Measurements from ENCODE around the gene CYP4F3.
A peak's percentile ranks its signal among the peaks of the same experiment; 100 is the strongest.
"Not testable (repeated sequence)": the region's sequence is repeated elsewhere in the genome, so short reads cannot be mapped to it uniquely, and the experiment has no call there.

Gene CYP4F3, protein sequence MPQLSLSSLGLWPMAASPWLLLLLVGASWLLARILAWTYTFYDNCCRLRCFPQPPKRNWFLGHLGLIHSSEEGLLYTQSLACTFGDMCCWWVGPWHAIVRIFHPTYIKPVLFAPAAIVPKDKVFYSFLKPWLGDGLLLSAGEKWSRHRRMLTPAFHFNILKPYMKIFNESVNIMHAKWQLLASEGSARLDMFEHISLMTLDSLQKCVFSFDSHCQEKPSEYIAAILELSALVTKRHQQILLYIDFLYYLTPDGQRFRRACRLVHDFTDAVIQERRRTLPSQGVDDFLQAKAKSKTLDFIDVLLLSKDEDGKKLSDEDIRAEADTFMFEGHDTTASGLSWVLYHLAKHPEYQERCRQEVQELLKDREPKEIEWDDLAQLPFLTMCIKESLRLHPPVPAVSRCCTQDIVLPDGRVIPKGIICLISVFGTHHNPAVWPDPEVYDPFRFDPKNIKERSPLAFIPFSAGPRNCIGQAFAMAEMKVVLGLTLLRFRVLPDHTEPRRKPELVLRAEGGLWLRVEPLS

DNA sequence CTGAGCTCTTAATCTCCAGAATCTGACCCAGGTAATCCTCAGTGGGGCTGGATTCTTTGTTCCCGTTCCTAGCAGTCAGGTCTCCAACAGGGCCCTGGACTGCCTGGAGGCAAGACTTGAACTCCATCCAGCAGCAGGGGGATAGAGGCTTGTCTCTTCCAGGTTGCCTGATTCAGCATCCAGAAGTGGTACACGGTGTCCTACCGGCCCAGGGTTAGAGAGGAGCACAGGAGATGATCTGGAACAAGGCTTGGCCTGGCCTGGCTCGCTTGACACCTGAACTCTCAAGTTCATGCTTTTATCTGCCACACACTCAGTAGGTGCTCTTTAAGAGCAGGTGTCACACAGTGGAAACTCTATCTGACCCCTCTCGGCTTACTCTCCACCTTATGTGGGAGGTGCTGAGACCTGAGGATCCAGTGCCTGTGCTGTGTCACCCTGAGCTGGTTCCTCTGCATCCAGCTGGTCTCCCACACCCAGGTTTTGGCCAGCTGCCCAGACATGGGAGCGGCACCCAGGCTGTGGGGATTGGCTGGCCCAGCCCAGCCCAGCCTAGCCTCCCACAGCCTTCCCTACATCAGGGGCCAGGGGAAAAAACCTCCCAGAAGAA is at the start of gene CYP4F3:
TSS of gene CYP4F3 (plus strand) at position 604 of the 610 bp plus-strand sequence. CDS start 519 bp downstream, outside the sequence.
- peak; percentile 68 to 87 (median 69) for DNase-seq

DNA sequence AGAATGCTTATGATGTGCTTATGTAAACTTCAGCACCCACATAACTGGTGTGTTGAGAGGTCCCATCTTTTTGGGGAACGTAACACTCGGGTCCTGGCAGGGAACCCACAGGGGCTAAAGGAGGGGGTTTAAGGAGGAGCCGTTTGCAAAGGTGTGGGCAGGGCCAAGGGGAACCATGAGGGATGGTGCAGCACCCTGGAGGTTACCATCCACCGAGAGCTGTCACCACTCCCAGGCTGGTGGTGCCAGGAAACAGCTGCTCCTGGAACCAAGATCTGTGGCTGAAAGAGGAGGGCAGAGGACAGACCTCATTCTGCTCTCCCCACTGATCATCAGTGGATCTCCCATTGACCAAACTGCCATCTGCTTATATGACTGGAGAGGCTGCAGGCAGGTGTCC is 48.9 kb upstream of the CYP4F3 start:
- DNase-seq: no peak

DNA sequence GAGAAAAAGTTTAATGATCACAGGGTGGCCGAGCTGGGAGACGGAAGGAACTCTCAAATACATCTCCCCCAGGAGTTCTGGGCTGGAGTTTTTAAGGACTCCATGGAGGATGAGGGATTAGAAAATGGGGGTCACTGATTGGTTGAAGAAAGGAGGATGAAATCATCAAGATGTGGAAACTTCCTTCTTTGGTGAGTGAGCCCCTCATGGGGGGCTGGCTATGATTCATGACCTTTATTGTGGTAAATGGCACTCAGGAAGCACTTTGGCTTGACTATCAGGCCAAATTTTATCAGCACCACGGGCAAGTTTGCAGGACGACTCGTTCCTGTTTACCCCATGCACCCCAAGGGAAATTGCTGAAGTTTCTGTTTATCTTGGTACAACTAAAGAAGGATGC is 48.2 kb upstream of the CYP4F3 start:
- DNase-seq: peak in 2 of 3 donors; percentile 28 to 39

DNA sequence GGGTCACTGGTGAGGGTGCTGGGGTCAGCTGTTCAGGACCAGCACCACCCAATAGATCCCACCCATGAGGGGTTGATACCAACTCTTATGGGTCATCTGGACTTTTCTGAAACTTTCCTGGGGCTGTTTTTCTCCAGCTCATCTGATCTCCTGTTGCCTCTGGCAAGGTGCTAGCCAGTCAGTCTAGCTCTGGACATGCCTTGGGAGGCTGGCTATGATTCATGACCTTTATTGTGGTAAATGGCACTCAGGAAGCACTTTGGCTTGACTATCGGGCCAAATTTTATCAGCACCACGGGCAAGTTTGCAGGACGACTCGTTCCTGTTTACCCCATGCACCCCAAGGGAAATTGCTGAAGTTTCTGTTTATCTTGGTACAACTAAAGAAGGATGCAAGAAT is 46.9 kb upstream of the CYP4F3 start:
- DNase-seq: not testable (repeated sequence)

DNA sequence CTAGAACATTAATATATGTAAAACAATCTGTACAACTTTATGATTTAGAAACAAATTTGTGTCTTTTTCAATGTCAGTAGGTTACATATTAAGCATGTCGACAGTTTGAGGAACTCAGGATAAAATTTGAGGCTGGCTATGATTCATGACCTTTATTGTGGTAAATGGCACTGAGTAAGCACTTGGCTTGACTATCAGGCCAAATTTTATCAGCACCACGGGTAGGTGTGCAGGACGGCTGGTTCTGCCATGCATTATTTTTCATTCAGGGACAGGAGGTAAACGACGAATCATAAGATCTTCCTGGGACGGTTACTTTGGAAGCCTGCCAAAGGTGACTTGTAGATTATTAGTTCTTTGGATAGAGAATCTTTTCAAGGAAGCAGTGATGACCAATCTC is 45.6 kb upstream of the CYP4F3 start:
- peak; percentile 41 to 77 (median 73) for DNase-seq

DNA sequence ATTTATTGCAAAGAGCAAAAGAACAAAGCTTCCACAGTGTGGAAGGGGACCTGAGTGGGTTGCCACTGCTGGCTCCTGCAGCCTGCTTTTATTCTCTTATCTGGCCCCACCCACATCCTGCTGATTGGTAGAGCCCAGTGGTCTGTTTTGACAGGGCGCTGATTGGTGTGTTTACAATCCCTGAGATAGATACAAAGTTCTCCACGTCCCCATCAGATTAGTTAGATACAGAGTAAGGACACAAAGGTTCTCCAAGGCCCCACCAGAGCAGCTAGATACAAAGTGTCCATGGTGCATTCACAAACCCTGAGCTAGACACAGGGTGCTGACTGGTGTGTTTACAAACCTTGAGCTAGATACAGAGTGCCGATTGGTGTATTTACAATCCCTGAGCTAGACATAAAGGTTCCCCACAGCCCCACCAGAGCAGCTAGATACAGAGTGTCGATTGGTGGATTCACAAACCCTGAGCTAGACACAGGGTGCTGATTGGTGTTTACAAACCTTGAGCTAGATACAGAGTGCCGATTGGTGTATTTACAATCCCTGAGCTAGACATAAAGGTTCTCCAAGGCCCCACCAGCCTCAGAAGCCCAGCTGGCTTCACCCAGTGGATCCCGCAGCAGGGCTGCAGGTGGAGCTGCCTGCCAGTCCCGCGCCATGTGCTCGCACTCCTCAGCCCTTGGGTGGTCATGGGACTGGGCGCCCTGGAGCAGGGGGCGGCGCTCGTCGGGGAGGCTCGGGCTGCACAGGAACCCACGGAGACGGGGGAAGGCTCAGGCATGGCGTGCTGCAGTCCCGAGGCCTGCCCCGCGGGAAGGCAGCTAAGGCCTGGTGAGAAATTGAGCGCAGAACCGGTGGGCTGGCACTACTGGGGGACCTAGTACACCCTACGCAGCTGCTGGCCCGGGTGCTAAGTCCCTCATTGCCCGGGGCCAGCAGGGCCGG is 32.4 kb upstream of the CYP4F3 start:
- DNase-seq: not testable (repeated sequence)

DNA sequence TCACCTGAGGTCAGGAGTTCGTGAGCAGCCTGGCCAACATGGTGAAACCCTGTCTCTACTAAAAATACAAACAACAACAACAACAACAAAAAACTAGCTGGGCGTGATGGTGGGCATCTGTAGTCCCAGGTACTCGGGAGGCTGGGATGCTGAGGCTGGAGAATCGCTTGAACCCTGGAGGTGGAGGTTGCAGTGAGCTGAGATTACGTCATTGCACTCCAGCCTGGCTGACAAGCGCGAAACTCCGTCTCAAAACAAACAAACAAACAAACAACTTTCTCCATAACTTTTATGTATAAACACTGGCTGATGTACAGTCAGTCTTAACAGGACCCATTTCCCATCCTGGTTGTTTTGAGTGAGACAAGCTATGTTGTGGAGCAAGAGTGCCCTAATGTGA is 31.4 kb upstream of the CYP4F3 start:
- DNase-seq: no peak

DNA sequence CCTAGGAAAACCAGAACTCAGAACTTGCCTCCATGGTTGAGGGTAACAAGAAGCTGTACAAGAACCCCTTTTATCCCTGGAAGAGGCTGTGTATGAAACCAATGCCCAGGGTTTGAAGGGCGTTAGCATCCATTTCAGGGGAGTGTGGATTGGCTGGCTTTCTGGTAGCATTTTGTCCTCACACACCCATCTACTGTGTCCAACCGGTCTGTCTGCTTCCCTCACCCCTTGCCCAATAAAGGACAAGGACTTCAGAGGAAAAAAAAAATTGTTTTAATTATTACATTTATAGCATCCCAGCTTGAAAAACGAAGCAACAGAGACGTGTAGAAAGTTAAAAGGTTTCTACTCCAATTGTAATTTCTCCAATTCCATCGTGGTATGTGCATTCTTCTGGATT is 28.4 kb upstream of the CYP4F3 start:
- DNase-seq: no peak

DNA sequence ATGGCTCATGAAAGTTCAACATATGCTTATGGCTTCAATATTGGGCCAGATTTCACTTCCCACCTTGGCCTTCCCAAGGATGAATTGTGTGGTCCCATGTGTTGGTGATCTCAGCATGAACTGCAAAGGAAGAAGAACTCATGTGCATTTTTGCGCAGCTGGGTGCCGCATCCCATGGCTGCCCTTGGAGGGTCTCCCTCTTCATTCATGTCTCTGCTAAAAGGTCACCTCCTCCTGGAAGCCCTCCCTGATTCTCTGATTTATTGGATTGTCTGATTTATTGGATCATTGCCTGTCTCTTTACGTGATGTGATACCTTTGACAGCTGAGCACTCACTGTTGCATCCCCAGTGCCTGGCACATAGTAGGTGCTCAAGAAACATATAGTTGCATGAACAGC is 27.4 kb upstream of the CYP4F3 start:
- DNase-seq: no peak

DNA sequence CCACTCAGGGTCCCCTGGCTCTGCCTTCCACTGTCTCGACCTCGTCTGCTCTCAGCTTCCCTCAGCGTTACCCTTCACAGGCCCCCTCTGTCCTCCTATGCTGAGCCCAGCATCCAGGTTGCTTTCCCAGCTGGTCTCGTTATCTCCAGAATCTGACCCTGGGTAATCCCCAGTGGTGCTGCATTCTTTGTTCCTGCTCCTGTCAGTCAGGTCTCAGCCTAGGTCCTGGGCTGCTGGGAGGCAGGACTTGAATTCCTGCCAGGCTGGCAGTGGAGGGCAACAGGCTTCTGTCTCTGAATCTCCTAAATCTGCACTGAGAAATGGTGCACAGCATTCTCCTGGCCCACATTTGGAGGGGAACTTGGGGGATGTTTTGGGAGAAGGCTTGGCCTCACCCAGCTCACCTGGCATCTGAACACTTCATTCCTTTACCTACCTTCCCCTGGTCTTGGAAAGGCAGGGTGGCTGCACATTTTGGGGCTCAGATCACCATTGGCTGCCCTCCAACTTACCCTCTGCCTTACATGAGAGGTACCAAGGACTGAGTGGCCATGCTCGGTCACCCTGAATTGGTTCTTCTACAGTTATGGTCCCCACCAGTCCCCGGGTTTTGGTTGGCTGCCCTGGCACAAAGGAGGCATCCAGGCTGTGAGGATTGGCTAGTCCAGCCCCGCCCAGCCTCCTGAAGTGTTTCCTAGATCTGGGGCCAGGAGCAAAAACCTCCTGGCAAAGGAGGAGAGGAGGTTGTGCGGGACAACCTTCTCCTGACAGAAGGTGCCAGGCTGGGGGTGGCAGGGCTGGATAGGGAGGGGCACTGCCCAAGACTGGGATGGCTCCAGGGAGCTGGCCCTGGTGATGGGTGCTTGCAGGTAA is 26.0 kb upstream of the CYP4F3 start, which contains the start of gene CYP4F8:
TSS of gene CYP4F8 (plus strand) at position 712 of the 873 bp plus-strand sequence. CDS start 399 bp downstream, outside the sequence.
- no peak for DNase-seq

DNA sequence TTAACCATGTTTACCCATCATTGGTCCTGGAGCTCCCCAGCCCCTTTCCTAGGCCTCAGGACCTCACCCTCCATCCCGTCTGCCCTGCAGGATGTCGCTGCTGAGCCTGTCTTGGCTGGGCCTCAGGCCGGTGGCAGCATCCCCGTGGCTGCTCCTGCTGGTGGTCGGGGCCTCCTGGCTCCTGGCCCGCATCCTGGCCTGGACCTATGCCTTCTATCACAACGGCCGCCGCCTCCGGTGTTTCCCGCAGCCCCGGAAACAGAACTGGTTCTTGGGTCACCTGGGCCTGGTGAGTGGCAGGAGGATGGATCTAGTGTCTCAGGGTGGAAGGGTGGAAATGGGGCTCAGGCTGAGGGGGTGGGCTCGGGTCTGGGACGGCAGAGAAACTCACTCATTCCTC is 25.2 kb upstream of the CYP4F3 start:
- DNase-seq: no peak

DNA sequence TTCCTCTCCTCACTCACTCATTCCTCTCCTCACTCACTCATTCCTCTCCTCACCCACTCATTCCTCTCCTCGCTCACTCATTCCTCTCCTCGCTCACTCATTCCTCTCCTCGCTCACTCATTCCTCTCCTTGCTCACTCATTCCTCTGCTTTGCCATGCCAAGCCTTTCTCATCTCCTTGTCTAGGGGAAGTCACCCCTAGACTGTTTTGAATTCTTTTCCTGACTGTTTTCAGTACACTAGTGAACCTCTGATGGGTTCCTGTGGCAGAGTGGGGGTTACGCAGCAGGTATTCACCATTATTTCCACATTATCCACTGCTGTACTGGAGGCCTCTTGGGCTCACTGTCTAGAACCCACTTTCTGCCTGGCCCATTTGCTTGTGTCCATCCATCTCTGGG is 24.5 kb upstream of the CYP4F3 start:
- no peak for DNase-seq

DNA sequence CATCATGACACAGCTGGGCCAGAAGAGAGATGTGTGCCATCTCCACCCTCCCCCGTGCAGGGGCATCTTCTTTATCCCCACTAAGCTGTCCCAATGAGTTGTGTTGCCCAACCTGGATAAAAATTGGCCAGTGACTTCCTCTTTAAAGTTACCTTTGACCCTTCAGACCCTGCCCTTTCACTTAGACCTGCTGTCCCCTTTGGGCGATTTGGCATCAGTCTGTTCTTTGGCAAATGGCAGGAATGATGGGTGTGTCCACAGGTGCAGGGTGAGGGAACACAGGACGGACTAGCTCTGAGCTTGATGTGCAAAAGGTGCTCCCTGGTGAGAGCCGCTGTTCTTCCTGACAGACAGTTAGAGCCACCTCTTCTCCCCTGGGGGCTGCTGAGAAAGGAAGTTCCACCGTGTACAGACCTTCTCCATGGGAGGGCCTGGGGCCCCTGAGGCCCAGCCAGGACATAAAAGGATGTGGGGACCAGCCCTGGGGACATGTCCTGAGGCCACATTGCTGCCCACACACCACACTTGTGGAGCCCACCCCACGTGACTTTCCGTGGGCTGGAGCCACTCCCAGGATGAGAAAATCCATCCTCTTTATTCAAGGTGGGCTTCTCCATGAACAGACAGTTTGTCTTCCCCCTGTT is 23.9 kb upstream of the CYP4F3 start:
- no peak for DNase-seq

DNA sequence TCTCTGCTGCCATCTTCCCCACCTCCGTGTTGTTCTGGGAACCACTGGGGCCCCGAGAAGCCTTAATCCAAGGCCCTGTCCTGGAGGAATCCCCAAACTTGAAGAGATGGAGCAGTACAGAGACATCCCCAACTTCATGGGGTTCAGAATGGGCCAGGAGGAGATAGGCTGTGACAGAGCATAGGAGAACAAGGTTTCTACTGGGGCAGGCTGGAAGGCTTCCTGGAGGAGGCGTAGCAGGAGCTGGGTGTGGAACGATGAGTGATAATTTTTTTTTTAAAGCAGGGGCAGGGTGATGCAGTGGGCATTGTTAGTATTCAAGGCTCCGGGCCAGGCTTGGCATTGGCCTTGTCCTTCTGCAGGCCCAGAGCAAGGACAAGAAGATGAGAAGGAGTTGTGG is 22.4 kb upstream of the CYP4F3 start:
- no peak for DNase-seq

DNA sequence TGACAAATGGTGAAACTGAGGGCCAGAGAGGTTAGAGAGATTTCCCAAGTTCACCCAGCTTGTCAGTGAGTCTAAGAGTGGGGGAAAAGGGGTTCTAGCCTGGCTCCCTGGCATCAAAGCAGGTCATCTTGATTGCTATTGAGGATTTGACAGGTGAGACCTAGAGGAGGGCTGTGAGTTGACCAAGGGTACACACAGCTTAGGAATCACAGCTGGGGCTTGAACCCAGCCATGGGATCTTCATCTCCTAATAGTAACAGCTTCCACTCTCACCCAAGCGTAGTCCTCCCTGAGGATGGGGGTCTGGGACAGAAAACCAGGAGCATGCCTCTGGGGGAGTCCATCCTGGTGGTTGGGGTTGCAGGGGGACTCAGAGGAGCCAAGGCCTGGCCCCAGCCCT is 18.9 kb upstream of the CYP4F3 start:
- DNase-seq: no peak

DNA sequence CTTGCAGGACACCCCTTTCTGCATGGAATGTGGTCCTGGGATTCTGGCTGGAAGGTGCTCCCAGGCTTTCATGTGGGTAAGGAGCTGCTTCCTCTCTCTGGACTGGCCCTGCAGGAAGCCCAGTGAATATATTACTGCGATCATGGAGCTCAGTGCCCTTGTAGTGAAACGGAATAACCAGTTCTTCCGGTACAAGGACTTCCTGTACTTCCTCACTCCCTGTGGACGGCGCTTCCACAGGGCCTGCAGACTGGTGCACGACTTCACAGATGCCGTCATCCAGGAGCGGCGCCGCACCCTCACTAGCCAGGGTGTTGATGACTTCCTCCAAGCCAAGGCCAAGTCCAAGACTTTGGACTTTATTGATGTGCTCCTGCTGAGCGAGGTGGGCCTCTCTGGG is 17.7 kb upstream of the CYP4F3 start:
- DNase-seq: no peak

DNA sequence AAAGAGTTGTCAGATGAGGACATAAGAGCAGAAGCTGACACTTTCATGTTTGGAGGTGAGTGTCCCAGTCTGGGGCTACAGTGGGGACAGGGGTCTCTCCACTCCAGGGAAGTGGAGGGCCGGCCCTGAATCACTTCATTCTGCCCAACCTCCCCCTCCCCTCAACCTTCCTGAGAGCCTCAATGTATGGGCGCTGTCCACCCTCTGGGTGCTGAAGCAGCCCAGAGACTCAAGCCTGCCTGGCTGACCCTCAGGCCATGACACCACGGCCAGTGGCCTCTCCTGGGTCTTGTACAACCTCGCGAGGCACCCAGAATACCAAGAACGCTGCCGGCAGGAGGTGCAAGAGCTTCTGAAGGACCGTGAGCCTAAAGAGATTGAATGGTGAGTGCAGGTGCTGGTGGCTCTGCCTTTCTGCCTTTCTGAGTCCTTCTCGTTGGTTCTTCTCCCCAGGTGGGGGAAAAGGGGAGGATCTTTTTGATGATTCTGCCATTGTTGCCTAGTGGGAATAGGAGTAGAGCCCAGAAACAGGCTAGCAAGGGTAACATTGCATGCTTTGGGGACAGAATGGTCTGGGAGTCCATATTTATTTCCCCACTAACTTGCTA is 16.9 kb upstream of the CYP4F3 start:
- DNase-seq: peak in 2 of 3 donors; percentile 29 to 40

DNA sequence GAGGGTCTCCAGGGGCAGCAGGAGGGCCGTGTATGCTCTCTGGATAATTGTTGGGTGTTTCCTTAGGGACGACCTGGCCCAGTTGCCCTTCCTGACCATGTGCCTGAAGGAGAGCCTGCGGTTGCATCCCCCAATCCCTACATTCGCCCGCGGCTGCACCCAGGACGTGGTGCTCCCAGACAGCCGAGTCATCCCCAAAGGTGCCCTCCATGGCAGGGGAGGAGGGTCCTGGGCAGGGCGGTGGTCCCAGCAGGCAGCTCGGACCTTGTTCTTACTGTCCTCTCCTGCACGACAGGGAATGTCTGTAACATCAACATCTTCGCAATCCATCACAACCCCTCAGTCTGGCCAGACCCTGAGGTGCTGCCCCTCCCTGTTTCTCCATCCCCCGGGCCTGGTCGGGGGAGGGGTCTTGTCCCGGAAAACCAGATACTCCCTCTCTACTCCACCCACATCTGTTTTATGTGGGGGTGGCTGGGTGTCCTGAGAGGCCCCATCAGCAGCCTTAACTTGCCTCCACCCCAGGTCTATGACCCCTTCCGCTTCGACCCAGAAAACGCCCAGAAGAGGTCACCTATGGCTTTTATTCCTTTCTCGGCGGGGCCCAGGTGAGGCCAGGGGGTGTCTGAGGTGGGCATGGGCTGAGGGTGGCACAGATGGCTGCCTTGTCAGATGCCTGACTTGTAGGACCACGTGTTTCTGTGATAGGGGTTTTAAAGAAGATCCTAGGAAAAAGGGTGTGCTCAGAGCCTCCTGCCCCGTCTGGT is 12.3 kb upstream of the CYP4F3 start:
- no peak for DNase-seq

DNA sequence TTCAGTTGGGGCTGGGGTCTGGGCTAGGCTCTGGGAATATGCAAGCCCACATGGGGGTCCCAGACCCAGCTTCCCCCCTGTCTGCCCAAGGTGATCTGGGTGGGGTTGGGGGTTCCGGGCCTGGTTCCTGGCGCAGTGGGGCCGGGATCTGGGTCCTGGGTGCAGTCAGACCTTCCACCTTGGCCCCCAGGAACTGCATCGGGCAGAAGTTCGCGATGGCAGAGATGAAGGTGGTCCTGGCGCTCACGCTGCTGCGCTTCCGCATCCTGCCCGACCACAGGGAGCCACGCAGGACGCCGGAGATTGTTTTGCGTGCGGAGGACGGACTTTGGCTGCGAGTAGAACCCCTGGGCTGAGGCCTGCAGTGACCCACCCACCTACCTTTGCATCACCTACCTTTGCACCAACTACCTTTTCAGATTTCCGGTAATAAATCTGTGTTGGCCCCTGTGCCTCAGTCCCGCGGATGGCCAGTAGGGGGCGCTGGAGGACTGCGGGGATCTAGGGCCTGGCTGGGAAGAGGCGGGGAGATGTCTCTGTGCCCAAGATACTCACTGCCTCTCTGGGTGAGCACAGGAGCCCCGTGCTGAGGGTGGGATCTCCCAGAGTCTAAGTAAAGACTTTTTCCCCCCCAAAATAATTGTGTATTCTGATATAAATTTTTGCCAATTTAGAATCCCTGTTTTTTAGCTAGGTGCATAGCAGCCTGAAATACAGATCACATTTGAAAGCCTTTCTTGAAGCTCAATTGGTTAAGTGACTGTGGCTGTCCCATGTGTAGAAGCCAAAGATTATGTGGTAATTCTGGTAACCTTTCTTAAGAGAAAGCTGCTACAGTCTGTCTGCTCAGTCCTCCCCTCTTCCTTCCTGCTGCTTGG is 11.5 kb upstream of the CYP4F3 start:
- DNase-seq: peak; percentile 71 to 91 (median 86)
